Parathyroid adenoma (tissue), 2 donors: ENCODE measurements around the gene NEK2.

Source experiments
- H2AFZ ChIP-seq: fragments of 300-600 bp; sonication (generic); one replicate; pipeline ENCODE4 v1.7.0; 2017; ENCODE audit warnings: antibody characterized with exemption, mild to moderate bottlenecking
- H3K27ac ChIP-seq: fragments of 300-600 bp; sonication (generic); one replicate; pipeline ENCODE4 v1.7.0; 2017
- H3K27me3 ChIP-seq: fragments of 300-600 bp; sonication (generic); one replicate; pipeline ENCODE4 v1.7.0; 2017; ENCODE audit warnings: low read length; ENCODE audit not compliant: control insufficient read depth, insufficient read depth
- H3K36me3 ChIP-seq: fragments of 300-600 bp; sonication (generic); one replicate; pipeline ENCODE4 v1.7.0; 2017; ENCODE audit warnings: low read length; ENCODE audit not compliant: control insufficient read depth, insufficient read depth
- H3K4me1 ChIP-seq: fragments of 300-600 bp; sonication (generic); one replicate; pipeline ENCODE4 v1.7.0; 2017; ENCODE audit warnings: control low read depth
- H3K4me2 ChIP-seq: fragments of 300-600 bp; sonication (generic); one replicate; pipeline ENCODE4 v1.7.0; 2017; ENCODE audit warnings: low read length
- H3K4me3 ChIP-seq: fragments of 300-600 bp; sonication (generic); one replicate; pipeline ENCODE4 v1.7.0; 2017; ENCODE audit warnings: low read depth, low read length
- H3K79me2 ChIP-seq: fragments of 300-600 bp; sonication (generic); one replicate; pipeline ENCODE4 v1.7.0; 2017; ENCODE audit warnings: control low read depth
- H3K9ac ChIP-seq: fragments of 300-600 bp; sonication (generic); one replicate; pipeline ENCODE4 v1.7.0; 2017; ENCODE audit warnings: mild to moderate bottlenecking
- H3K9me3 ChIP-seq: fragments of 300-600 bp; sonication (generic); one replicate; pipeline ENCODE4 v1.7.0; 2017; ENCODE audit warnings: low read length; ENCODE audit not compliant: control insufficient read depth
- TF ChIP-seq, protein P1 (sequence below): fragments of 300-600 bp; sonication (generic); IDR thresholded peaks from one replicate; pipeline ENCODE4 v1.7.0; 2017; ENCODE audit warnings: antibody characterized with exemption, mild to moderate bottlenecking
- donor health status: primary hyperparathyroidism.

Gene NEK2

DNA sequence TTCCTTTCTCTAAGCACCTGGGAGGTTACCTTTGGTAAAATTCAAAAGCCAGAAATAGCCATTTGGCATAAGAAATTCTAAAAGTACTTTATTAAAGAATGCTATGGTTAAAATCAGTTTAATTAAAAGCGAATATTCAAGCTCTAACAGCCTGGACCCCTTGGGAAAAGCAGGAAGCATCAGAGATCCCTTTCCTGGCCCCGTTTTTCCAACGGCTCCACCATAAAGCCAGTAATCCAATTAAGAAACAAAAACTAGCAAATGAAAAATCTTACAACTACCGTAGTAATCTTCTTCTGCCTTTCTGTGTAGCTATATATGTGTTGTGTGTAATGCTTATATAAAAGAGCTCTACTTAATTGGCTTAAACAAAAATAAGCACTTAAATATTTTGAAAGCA, 33.5 kb upstream of the NEK2 start:
- H3K27me3 ChIP-seq, result no peaks in the 10 kb centered on the region
- TF ChIP-seq, protein P1, sequence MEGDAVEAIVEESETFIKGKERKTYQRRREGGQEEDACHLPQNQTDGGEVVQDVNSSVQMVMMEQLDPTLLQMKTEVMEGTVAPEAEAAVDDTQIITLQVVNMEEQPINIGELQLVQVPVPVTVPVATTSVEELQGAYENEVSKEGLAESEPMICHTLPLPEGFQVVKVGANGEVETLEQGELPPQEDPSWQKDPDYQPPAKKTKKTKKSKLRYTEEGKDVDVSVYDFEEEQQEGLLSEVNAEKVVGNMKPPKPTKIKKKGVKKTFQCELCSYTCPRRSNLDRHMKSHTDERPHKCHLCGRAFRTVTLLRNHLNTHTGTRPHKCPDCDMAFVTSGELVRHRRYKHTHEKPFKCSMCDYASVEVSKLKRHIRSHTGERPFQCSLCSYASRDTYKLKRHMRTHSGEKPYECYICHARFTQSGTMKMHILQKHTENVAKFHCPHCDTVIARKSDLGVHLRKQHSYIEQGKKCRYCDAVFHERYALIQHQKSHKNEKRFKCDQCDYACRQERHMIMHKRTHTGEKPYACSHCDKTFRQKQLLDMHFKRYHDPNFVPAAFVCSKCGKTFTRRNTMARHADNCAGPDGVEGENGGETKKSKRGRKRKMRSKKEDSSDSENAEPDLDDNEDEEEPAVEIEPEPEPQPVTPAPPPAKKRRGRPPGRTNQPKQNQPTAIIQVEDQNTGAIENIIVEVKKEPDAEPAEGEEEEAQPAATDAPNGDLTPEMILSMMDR, result no peak
- no peak overlapping the region for H3K27ac ChIP-seq
- H3K4me2 ChIP-seq, result no peak overlapping the region
- H3K79me2 ChIP-seq, result no peaks in the 10 kb centered on the region
- no peak overlapping the region for H2AFZ ChIP-seq
- no peaks in the 10 kb centered on the region for H3K36me3 ChIP-seq
- H3K4me3 ChIP-seq, result no peak overlapping the region
- no peaks in the 10 kb centered on the region for H3K4me1 ChIP-seq
- no peaks in the 10 kb centered on the region for H3K9me3 ChIP-seq
- no peak overlapping the region for H3K9ac ChIP-seq

DNA sequence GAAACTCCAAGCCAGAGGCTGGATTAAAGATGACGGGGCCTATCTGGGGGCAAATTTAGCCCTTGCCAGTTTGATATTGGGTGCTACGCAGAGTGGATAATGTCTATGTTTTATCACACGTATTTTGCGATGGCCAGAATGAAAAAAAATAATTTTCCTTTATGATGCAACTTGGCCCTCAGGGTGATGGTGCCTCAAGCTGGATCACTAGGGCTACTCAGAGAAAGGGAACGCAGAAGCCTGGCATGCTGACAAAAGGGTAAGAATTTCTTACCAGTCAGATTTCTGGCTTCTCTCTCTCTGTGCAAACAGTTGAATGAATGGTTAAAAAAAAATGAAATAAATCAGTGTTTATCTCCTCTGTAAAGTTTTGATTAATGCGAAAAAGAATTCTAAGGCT, 32.6 kb upstream of the NEK2 start:
- no peak overlapping the region for H3K9ac ChIP-seq
- H2AFZ ChIP-seq, result no peak overlapping the region
- H3K27ac ChIP-seq, result no peak overlapping the region
- no peaks in the 10 kb centered on the region for H3K9me3 ChIP-seq
- no peaks in the 10 kb centered on the region for H3K4me1 ChIP-seq
- H3K27me3 ChIP-seq, result no peaks in the 10 kb centered on the region
- no peak overlapping the region for H3K4me3 ChIP-seq
- no peaks in the 10 kb centered on the region for H3K36me3 ChIP-seq
- TF ChIP-seq, protein P1, result no peak
- no peaks in the 10 kb centered on the region for H3K79me2 ChIP-seq
- no peak overlapping the region for H3K4me2 ChIP-seq

DNA sequence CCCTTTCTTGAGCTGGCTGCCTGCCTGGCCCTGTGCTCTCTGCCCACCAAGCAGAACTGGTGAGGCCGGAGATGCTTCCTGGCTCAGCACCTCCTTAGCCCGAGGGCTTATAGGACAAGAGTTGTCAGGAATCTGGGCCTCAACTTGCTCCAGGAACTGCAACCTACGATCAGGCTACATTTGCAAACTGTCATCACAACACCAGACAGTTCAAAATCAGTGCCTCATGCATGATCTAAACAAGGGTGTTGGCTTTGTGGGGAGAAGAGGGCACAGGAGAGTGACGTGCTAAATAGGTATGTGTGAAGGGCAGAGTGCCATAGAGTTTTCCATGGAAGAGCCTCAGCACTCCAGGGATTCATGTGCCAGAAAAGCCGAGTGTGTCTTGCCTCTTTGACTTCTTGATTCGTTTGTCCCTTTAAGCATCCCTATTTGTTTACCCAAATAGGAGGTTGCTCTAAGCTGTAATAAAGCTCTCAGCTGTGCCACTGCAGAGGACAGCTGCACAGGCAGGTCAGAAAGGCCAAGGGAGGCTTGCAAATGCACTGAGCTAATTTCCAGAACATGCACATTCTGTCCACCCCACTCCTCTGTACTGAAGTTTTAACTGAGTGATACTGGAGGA, 30.2 kb upstream of the NEK2 start:
- no peak overlapping the region for H3K27ac ChIP-seq
- H2AFZ ChIP-seq, result no peak overlapping the region
- no peaks in the 10 kb centered on the region for H3K79me2 ChIP-seq
- no peaks in the 10 kb centered on the region for H3K9me3 ChIP-seq
- TF ChIP-seq, protein P1, result no peak
- no peak overlapping the region for H3K4me2 ChIP-seq
- H3K9ac ChIP-seq, result no peak overlapping the region
- no peaks in the 10 kb centered on the region for H3K27me3 ChIP-seq
- H3K4me3 ChIP-seq, result no peak overlapping the region
- no peaks in the 10 kb centered on the region for H3K36me3 ChIP-seq
- no peaks in the 10 kb centered on the region for H3K4me1 ChIP-seq

DNA sequence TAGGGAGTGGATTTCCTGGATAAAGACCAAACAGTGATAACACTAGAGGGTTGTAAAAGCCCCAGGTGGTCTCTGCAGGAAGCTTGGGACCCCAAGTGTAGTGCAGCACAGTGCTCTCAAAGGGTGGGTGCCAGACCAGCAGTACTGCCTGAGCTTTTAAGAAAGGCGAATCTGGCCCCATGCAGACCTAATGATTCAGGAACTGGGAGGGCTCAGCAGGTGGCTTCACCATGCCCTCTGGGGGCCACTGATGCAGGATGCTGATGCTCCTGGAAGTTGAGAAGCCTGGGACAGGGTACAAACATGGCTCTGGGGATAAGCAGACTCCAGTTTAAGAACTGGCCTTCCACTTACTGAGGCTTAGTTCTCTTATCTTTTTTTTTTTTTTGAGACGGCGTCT, 29.1 kb upstream of the NEK2 start:
- Histone ChIP-seq H3K9ac (no peak overlapping the region), H3K79me2 (no peaks in the 10 kb centered on the region), H3K9me3 (no peaks in the 10 kb centered on the region), H3K4me1 (no peaks in the 10 kb centered on the region), H3K4me3 (no peak overlapping the region), H2AFZ (no peak overlapping the region), H3K4me2 (no peak overlapping the region), H3K27me3 (no peaks in the 10 kb centered on the region), H3K36me3 (no peaks in the 10 kb centered on the region), H3K27ac (no peak overlapping the region)
- TF ChIP-seq, protein P1, result no peak

DNA sequence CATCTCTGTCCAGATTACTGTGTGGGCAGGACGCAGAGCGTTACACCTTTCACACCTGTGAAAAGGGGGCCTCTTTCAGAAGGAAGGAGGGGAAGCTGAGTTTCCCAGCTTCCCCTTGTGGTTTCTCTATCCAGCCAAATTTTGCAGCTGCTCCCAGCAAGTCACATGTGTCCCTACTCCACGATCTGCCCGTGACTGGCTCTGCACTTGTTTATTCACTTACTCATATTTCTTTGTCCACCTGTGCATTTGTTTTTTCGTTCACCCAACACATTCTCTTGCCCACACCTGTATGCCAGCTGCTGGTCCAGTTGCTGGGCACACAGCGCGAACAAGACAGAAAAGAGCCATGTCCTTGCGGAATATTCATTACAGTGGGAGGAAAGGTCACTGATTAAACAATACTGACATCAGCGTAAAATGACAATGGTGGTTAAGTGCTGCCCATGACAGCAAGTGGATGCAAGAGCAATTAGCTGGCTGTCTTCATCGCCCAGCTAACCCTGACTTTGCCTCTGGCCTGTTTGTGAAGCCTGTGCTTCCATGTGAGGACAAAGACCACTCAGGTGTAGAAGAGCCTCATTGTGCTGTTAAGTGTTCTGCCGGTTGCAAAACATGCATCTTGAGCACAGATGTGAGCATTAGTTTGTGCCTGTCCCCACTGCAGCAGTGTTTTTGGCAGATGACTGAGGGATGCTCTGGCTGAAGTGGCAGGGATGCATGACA, 28.6 kb upstream of the NEK2 start:
- Histone ChIP-seq H3K36me3 (no peaks in the 10 kb centered on the region), H3K27me3 (no peaks in the 10 kb centered on the region), H3K4me3 (no peak overlapping the region), H3K79me2 (no peaks in the 10 kb centered on the region), H3K9ac (no peak overlapping the region), H3K9me3 (no peaks in the 10 kb centered on the region), H3K4me2 (no peak overlapping the region), H3K27ac (no peak overlapping the region), H3K4me1 (no peaks in the 10 kb centered on the region), H2AFZ (no peak overlapping the region)
- TF ChIP-seq, protein P1, result no peak
